ENCODE results near the gene RILPL2. TPM values are rescaled to one million over a fixed set of nuclear protein-coding genes. Genes with fewer than 3 reads are reported as not detected.
"Not testable (repeated sequence)": the region's sequence is repeated elsewhere in the genome, so short reads cannot be mapped to it uniquely, and the experiment has no call there.

The RILPL2 gene
- polyA plus RNA-seq, 4 donors = 0.45 to 5.1 (median 2.0) TPM

- DNase-seq; H3K4me1 ChIP-seq (ENCODE audit: control insufficient read depth in 3 of 3, insufficient read depth in 2 of 3, low read depth in 1 of 3, low read length in 2 of 3); FAIRE-seq; H3K9me3 ChIP-seq (ENCODE audit: control insufficient read depth in 2 of 2, insufficient read depth in 1 of 2, low read depth in 1 of 2, low read length in 1 of 2); H3K4me3 ChIP-seq (ENCODE audit: low read depth in 1 of 3, low read length in 3 of 3); H3K27me3 ChIP-seq (ENCODE audit: control insufficient read depth in 3 of 3, insufficient read depth in 3 of 3, low read length in 3 of 3); H3K36me3 ChIP-seq (ENCODE audit: control insufficient read depth in 3 of 3, insufficient read depth in 2 of 3, low read depth in 1 of 3, low read length in 3 of 3); H3K27ac ChIP-seq (ENCODE audit: low read depth in 1 of 3, low read length in 2 of 3): not testable (repeated sequence)
- 74 to 81% (median 76%) methylated on average over 15 of the region's 15 CpGs for WGBS, 3 donors
These were observed 4.3 kb downstream of the RILPL2 start for GRCh38 chr12:123431951-123432817.

DNA sequence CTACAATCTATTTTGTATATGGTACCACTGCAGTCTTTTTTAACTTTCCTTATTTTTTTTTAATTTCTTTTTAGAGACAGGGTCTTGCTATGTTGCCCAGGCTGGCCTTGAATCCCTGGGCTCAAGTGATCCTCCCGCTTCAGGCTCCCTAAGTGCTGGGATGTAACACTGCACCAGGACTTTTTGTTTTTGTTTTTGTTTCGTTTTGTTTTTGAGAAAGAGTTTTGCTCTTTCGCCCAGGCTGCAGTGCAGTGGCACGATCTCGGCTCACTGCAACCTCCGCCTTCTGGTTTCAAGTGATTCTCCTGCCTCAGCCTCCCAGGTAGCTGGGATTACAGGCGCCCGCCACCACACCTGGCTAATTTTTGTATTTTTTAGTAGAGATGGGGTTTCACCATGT lies 7.4 kb downstream of the RILPL2 start:
- not testable (repeated sequence) for DNase-seq; H3K27me3 ChIP-seq (ENCODE audit: control insufficient read depth in 3 of 3, insufficient read depth in 3 of 3, low read length in 3 of 3); FAIRE-seq; H3K9me3 ChIP-seq (ENCODE audit: control insufficient read depth in 2 of 2, insufficient read depth in 1 of 2, low read depth in 1 of 2, low read length in 1 of 2); H3K27ac ChIP-seq (ENCODE audit: low read depth in 1 of 3, low read length in 2 of 3); H3K4me3 ChIP-seq (ENCODE audit: low read depth in 1 of 3, low read length in 3 of 3); H3K36me3 ChIP-seq (ENCODE audit: control insufficient read depth in 3 of 3, insufficient read depth in 2 of 3, low read depth in 1 of 3, low read length in 3 of 3); H3K4me1 ChIP-seq (ENCODE audit: control insufficient read depth in 3 of 3, insufficient read depth in 2 of 3, low read depth in 1 of 3, low read length in 2 of 3)
- 95 to 97% (median 96%) methylated on average over 8 of the region's 8 CpGs for WGBS, 3 donors

GRCh38 chr12:123428591-123428990 lies 7.9 kb downstream of the RILPL2 start:
- 76 to 84% (median 83%) methylated on average over 6 of the region's 6 CpGs for WGBS, 3 donors
- no peak for FAIRE-seq
- DNase-seq = no peak
- Histone ChIP-seq H3K27me3 (ENCODE audit: control insufficient read depth in 3 of 3, insufficient read depth in 3 of 3, low read length in 3 of 3) (no peaks in the 10 kb centered on the region), H3K36me3 (ENCODE audit: control insufficient read depth in 3 of 3, insufficient read depth in 2 of 3, low read depth in 1 of 3, low read length in 3 of 3) (peaks cover 0 to 6% (median 2%) of the 10 kb centered on the region in 3 donors), H3K4me1 (ENCODE audit: control insufficient read depth in 3 of 3, insufficient read depth in 2 of 3, low read depth in 1 of 3, low read length in 2 of 3) (no peaks in the 10 kb centered on the region), H3K4me3 (ENCODE audit: low read depth in 1 of 3, low read length in 3 of 3) (no peak overlapping the region), H3K27ac (ENCODE audit: low read depth in 1 of 3, low read length in 2 of 3) (no peak overlapping the region), H3K9me3 (ENCODE audit: control insufficient read depth in 2 of 2, insufficient read depth in 1 of 2, low read depth in 1 of 2, low read length in 1 of 2) (no peaks in the 10 kb centered on the region)

GRCh38 chr12:123427036-123427769 lies 9.3 kb downstream of the RILPL2 start:
- FAIRE-seq = no peak
- H3K36me3 ChIP-seq (ENCODE audit: control insufficient read depth in 3 of 3, insufficient read depth in 2 of 3, low read depth in 1 of 3, low read length in 3 of 3) = peaks cover 0 to 9% (median 2%) of the 10 kb centered on the region in 3 donors
- 79 to 87% (median 84%) methylated on average over 8 of the region's 8 CpGs for WGBS, 3 donors
- H3K27me3 ChIP-seq (ENCODE audit: control insufficient read depth in 3 of 3, insufficient read depth in 3 of 3, low read length in 3 of 3) = no peaks in the 10 kb centered on the region
- no peak overlapping the region for H3K4me3 ChIP-seq (ENCODE audit: low read depth in 1 of 3, low read length in 3 of 3)
- H3K9me3 ChIP-seq (ENCODE audit: control insufficient read depth in 2 of 2, insufficient read depth in 1 of 2, low read depth in 1 of 2, low read length in 1 of 2) = no peaks in the 10 kb centered on the region
- no peak overlapping the region for H3K27ac ChIP-seq (ENCODE audit: low read depth in 1 of 3, low read length in 2 of 3)
- no peaks in the 10 kb centered on the region for H3K4me1 ChIP-seq (ENCODE audit: control insufficient read depth in 3 of 3, insufficient read depth in 2 of 3, low read depth in 1 of 3, low read length in 2 of 3)
- no peak for DNase-seq

DNA sequence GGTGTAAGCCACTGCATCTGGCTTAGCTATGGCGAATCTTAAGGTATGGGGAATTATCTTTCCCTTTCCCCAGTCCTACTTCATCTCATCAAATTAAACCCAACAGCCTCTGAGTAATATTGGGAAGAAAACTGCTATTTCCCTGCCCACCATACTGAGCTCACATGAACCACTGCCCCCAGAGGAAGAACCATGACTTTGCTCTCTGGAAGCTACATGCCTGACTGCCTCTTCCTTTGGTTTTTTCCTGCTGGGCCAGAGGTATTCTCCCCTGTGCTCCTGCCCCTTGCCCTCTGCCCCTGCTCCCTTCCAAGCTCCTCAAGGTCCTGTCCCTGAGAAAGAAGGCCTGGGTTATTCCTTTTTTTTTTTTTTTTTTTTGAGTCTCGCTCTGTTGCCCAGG lies 15.2 kb downstream of the RILPL2 start:
- no peak overlapping the region for H3K27ac ChIP-seq (ENCODE audit: low read depth in 1 of 3, low read length in 2 of 3)
- peaks cover 0 to 3% (median 0%) of the 10 kb centered on the region in 3 donors for H3K36me3 ChIP-seq (ENCODE audit: control insufficient read depth in 3 of 3, insufficient read depth in 2 of 3, low read depth in 1 of 3, low read length in 3 of 3)
- no peaks in the 10 kb centered on the region for H3K27me3 ChIP-seq (ENCODE audit: control insufficient read depth in 3 of 3, insufficient read depth in 3 of 3, low read length in 3 of 3)
- FAIRE-seq = no peak
- DNase-seq = no peak
- H3K4me1 ChIP-seq (ENCODE audit: control insufficient read depth in 3 of 3, insufficient read depth in 2 of 3, low read depth in 1 of 3, low read length in 2 of 3) = no peaks in the 10 kb centered on the region
- H3K9me3 ChIP-seq (ENCODE audit: control insufficient read depth in 2 of 2, insufficient read depth in 1 of 2, low read depth in 1 of 2, low read length in 1 of 2) = no peaks in the 10 kb centered on the region
- 89 to 99% (median 90%) methylated on average over 1 to 2 of the region's 2 CpGs for WGBS, 3 donors
- H3K4me3 ChIP-seq (ENCODE audit: low read depth in 1 of 3, low read length in 3 of 3) = no peak overlapping the region

GRCh38 chr12:123410041-123410412 lies 26.5 kb downstream of the RILPL2 start:
- Histone ChIP-seq H3K4me1 (ENCODE audit: control insufficient read depth in 3 of 3, insufficient read depth in 2 of 3, low read depth in 1 of 3, low read length in 2 of 3) (no peaks in the 10 kb centered on the region), H3K27ac (ENCODE audit: low read depth in 1 of 3, low read length in 2 of 3) (no peak overlapping the region), H3K27me3 (ENCODE audit: control insufficient read depth in 3 of 3, insufficient read depth in 3 of 3, low read length in 3 of 3) (no peaks in the 10 kb centered on the region), H3K4me3 (ENCODE audit: low read depth in 1 of 3, low read length in 3 of 3) (no peak overlapping the region), H3K9me3 (ENCODE audit: control insufficient read depth in 2 of 2, insufficient read depth in 1 of 2, low read depth in 1 of 2, low read length in 1 of 2) (no peaks in the 10 kb centered on the region), H3K36me3 (ENCODE audit: control insufficient read depth in 3 of 3, insufficient read depth in 2 of 3, low read depth in 1 of 3, low read length in 3 of 3) (peaks cover 7 to 41% (median 11%) of the 10 kb centered on the region in 3 donors)
- FAIRE-seq (no peak), DNase-seq (no peak)
- WGBS, 3 donors = 92 to 96% (median 93%) methylated on average over 5 of the region's 5 CpGs

GRCh38 chr12:123409284-123410040 lies 27.0 kb downstream of the RILPL2 start:
- 85 to 90% (median 87%) methylated on average over 11 of the region's 11 CpGs for WGBS, 3 donors
- not testable (repeated sequence) for H3K27ac ChIP-seq (ENCODE audit: low read depth in 1 of 3, low read length in 2 of 3); H3K4me1 ChIP-seq (ENCODE audit: control insufficient read depth in 3 of 3, insufficient read depth in 2 of 3, low read depth in 1 of 3, low read length in 2 of 3); DNase-seq; FAIRE-seq; H3K4me3 ChIP-seq (ENCODE audit: low read depth in 1 of 3, low read length in 3 of 3); H3K27me3 ChIP-seq (ENCODE audit: control insufficient read depth in 3 of 3, insufficient read depth in 3 of 3, low read length in 3 of 3); H3K9me3 ChIP-seq (ENCODE audit: control insufficient read depth in 2 of 2, insufficient read depth in 1 of 2, low read depth in 1 of 2, low read length in 1 of 2)
- peaks cover 8 to 47% (median 11%) of the 10 kb centered on the region in 3 donors for H3K36me3 ChIP-seq (ENCODE audit: control insufficient read depth in 3 of 3, insufficient read depth in 2 of 3, low read depth in 1 of 3, low read length in 3 of 3)

GRCh38 chr12:123408619-123409018 lies 27.9 kb downstream of the RILPL2 start:
- H3K36me3 ChIP-seq (ENCODE audit: control insufficient read depth in 3 of 3, insufficient read depth in 2 of 3, low read depth in 1 of 3, low read length in 3 of 3) = peaks cover 12 to 55% (median 17%) of the 10 kb centered on the region in 3 donors
- H3K27me3 ChIP-seq (ENCODE audit: control insufficient read depth in 3 of 3, insufficient read depth in 3 of 3, low read length in 3 of 3); DNase-seq; H3K4me3 ChIP-seq (ENCODE audit: low read depth in 1 of 3, low read length in 3 of 3); H3K9me3 ChIP-seq (ENCODE audit: control insufficient read depth in 2 of 2, insufficient read depth in 1 of 2, low read depth in 1 of 2, low read length in 1 of 2); H3K4me1 ChIP-seq (ENCODE audit: control insufficient read depth in 3 of 3, insufficient read depth in 2 of 3, low read depth in 1 of 3, low read length in 2 of 3); H3K27ac ChIP-seq (ENCODE audit: low read depth in 1 of 3, low read length in 2 of 3); FAIRE-seq: not testable (repeated sequence)
- WGBS, 3 donors = 97 to 100% (median 99%) methylated on average over 5 to 7 of the region's 7 CpGs
